Lower lobe of right lung (tissue), 2 donors: ENCODE measurements around the gene H2BK1. TPM values are rescaled to one million over a fixed set of nuclear protein-coding genes. Genes with fewer than 3 reads are reported as not detected.

Source experiments
- ATAC-seq, 2 donors: fragments of 200-7000 bp; cut with Tn5 transposase; one replicate each; pipeline ENCODE4 v1.9.1; 2020 to 2022; ENCODE audit warnings: mild to moderate bottlenecking in 2 of 2, moderate library complexity in 2 of 2
- DNase-seq: peaks from one replicate; pipeline ENCODE4 v3.0.0-alpha.2; 2020
- H3K27ac ChIP-seq: fragments of 200-600 bp; one replicate; pipeline ENCODE4 v1.8.0; 2022
- H3K27me3 ChIP-seq: fragments of 200-600 bp; one replicate; pipeline ENCODE4 v1.8.0; 2022; ENCODE audit warnings: low read depth
- H3K36me3 ChIP-seq: fragments of 200-600 bp; one replicate; pipeline ENCODE4 v1.8.0; 2022; ENCODE audit warnings: mild to moderate bottlenecking
- H3K4me1 ChIP-seq: fragments of 200-600 bp; one replicate; pipeline ENCODE4 v1.8.0; 2022
- H3K4me3 ChIP-seq: fragments of 200-600 bp; one replicate; pipeline ENCODE4 v1.8.0; 2022; ENCODE audit warnings: mild to moderate bottlenecking
- H3K9me3 ChIP-seq: fragments of 200-600 bp; one replicate; pipeline ENCODE4 v1.8.0; 2022
- CTCF ChIP-seq: fragments of 200-600 bp; IDR thresholded peaks from one replicate; pipeline ENCODE4 v1.8.0; 2022; ENCODE audit warnings: antibody characterized with exemption, mild to moderate bottlenecking
- intact Hi-C: fragments of 100-400 bp; cut with DNase I; formaldehyde crosslinking; loops from one replicate; pipeline ENCODE4 v1.11.0; 2022
- total RNA-seq: library from RNA; stranded (reverse); fragmentation: NEBNext Ultra II Directional; extraction: Animal tissue kit (Norgen Biotek cat#: 25700); gene quantifications from one replicate; pipeline ENCODE4 v1.2.1, GENCODE V29; 2021
- donor health status: DM: no; HTN: yes; CAD: no; lungs with severe emphysema.

H2BK1 gene
- total RNA-seq, 1 donor from 2014 or later: not detected

- no peaks in the 10 kb centered on the region for H3K36me3 ChIP-seq
- no peak overlapping the region for H3K27ac ChIP-seq
- intact Hi-C loops: no loop called here
- ATAC-seq: peak; percentile 14 to 26
- H3K27me3 ChIP-seq: peaks cover 48% of the 10 kb centered on the region
- no peak for DNase-seq
- no peaks in the 10 kb centered on the region for H3K4me1 ChIP-seq
- H3K4me3 ChIP-seq: no peak overlapping the region
- TF ChIP-seq CTCF: no peak
- no peaks in the 10 kb centered on the region for H3K9me3 ChIP-seq
Measured at GRCh38 chr7:151174246-151175046, 35.8 kb downstream of the H2BK1 start.

GRCh38 chr7:151173386-151174245, 36.7 kb downstream of the H2BK1 start:
- H3K4me1 ChIP-seq: no peaks in the 10 kb centered on the region
- no peaks in the 10 kb centered on the region for H3K36me3 ChIP-seq
- no peak overlapping the region for H3K4me3 ChIP-seq
- H3K9me3 ChIP-seq: no peaks in the 10 kb centered on the region
- H3K27me3 ChIP-seq: peaks cover 56% of the 10 kb centered on the region
- no peak for ATAC-seq
- no peak for DNase-seq
- intact Hi-C loops: no loop called here
- H3K27ac ChIP-seq: no peak overlapping the region
- TF ChIP-seq CTCF: no peak

GRCh38 chr7:151172273-151173141, 37.8 kb downstream of the H2BK1 start:
- ATAC-seq (peak; percentile 87 to 94), DNase-seq (peak; percentile 88)
- intact Hi-C loops: no loop called here
- no peaks in the 10 kb centered on the region for H3K36me3 ChIP-seq
- H3K4me1 ChIP-seq: peaks cover 9% of the 10 kb centered on the region
- no peaks in the 10 kb centered on the region for H3K9me3 ChIP-seq
- H3K4me3 ChIP-seq: no peak overlapping the region
- H3K27ac ChIP-seq: no peak overlapping the region
- peak; percentile 100 for TF ChIP-seq CTCF
- peaks cover 67% of the 10 kb centered on the region for H3K27me3 ChIP-seq

DNA sequence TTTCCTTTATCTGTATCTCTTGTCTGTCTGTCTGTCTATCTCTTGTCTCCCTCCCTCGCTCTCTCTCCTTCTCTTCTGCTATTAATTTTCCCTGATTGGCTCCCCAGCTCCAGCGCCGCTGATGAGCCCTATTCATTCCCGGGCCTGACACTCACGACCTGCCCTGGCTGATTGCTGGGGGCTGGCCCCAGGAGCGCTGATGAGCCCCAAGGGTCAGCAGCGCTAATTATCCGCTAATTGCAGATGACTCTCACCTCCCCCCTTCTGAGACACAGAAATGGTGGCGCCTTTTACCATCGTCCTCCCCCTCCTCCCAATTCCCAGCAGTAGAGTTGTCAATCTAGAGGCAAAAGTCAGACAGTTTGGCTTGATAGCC, 41.5 kb downstream of the H2BK1 start:
- peaks cover 19% of the 10 kb centered on the region for H3K4me1 ChIP-seq
- intact Hi-C loops: no loop called here
- no peak for ATAC-seq
- no peak for TF ChIP-seq CTCF
- peaks cover 75% of the 10 kb centered on the region for H3K27me3 ChIP-seq
- H3K4me3 ChIP-seq: no peak overlapping the region
- H3K36me3 ChIP-seq: no peaks in the 10 kb centered on the region
- DNase-seq: no peak
- no peaks in the 10 kb centered on the region for H3K9me3 ChIP-seq
- no peak overlapping the region for H3K27ac ChIP-seq
